ENCODE results near the gene MRAP2. TPM values are rescaled to one million over a fixed set of nuclear protein-coding genes. Genes with fewer than 3 reads are reported as not detected.

Gene MRAP2
- total RNA-seq, 4 donors from 2014 or later, result 0.19 to 0.47 TPM; not detected in 2

GRCh38 chr6:84017709-84018452 is 15.7 kb upstream of the MRAP2 start:
- no peak for ATAC-seq (ENCODE audit: low FRiP score)
- no peak for DNase-seq (ENCODE audit: low spot score)
- TF ChIP-seq CTCF (IDR thresholded peaks at IDR 0.05), result no peak

GRCh38 chr6:84018453-84019061 is 15.0 kb upstream of the MRAP2 start:
- no peak for TF ChIP-seq CTCF (IDR thresholded peaks at IDR 0.05)
- ATAC-seq (ENCODE audit: low FRiP score), result no peak
- DNase-seq (ENCODE audit: low spot score), result no peak

- no peak for TF ChIP-seq CTCF (IDR thresholded peaks at IDR 0.05)
- DNase-seq (ENCODE audit: low spot score) (no peak), ATAC-seq (ENCODE audit: low FRiP score) (no peak)
Measured at GRCh38 chr6:84019141-84019841, 14.3 kb upstream of the MRAP2 start.

- TF ChIP-seq CTCF (IDR thresholded peaks at IDR 0.05), result no peak
- no peak for DNase-seq (ENCODE audit: low spot score)
- ATAC-seq (ENCODE audit: low FRiP score), result no peak
Measured at GRCh38 chr6:84019842-84020211, 13.7 kb upstream of the MRAP2 start.

- DNase-seq (ENCODE audit: low spot score) (no peak), ATAC-seq (ENCODE audit: low FRiP score) (no peak)
- TF ChIP-seq CTCF (IDR thresholded peaks at IDR 0.05), result no peak
Measured at GRCh38 chr6:84021625-84022024, 11.9 kb upstream of the MRAP2 start.

- no peak for ATAC-seq (ENCODE audit: low FRiP score)
- no peak for TF ChIP-seq CTCF (IDR thresholded peaks at IDR 0.05)
Measured at GRCh38 chr6:84026721-84027164, 6.8 kb upstream of the MRAP2 start.

More at GRCh38 chr6:84026721-84027164, 6.8 kb upstream of the MRAP2 start:
- DNase-seq (ENCODE audit: low spot score), result no peak

Data from omental fat pad (tissue), 4 donors.